Left kidney (tissue), 1 donor: ENCODE results near the gene ULK1. TPM values are rescaled to one million over a fixed set of nuclear protein-coding genes. Genes with fewer than 3 reads are reported as not detected.

Source experiments
- polyA plus RNA-seq: library from polyadenylated mRNA; unstranded; fragments of 120-200 nt; gene quantifications from one replicate; pipeline ENCODE4 v1.2.1, GENCODE V29; 2013; ENCODE audit not compliant: insufficient read length

Gene ULK1
- polyA plus RNA-seq, 1 donor = 26.8 TPM

Other genes with a start within 250 kb of the ULK1 start
- 52.6 TPM for gene SFSWAP, start 183.5 kb upstream of the ULK1 start, polyA plus RNA-seq
- 0.65 TPM for gene MMP17, start 66.2 kb upstream of the ULK1 start, polyA plus RNA-seq
- gene PUS1, start 34.7 kb downstream of the ULK1 start, polyA plus RNA-seq = 17.3 TPM
- 50.4 TPM for gene EP400, start 55.3 kb downstream of the ULK1 start, polyA plus RNA-seq
- 19.5 TPM for gene DDX51, start 249.7 kb downstream of the ULK1 start, polyA plus RNA-seq
- 11.9 TPM for gene NOC4L, start 249.8 kb downstream of the ULK1 start, polyA plus RNA-seq